ENCODE measurements around the gene SPTB.
A peak's percentile ranks its signal among the peaks of the same experiment; 100 is the strongest.

- TF ChIP-seq POLR2AphosphoS5 (IDR thresholded peaks at IDR 0.05) (peak in 1 of 3 donors; percentile 54), CTCF (IDR thresholded peaks at IDR 0.05) (no peak)
These were observed 143.2 kb downstream of the SPTB start for GRCh38 chr14:64736271-64737169.
